ENCODE results near the gene OR2M2.

GRCh38 chr1:248174521-248174920 lies at the start of gene OR2M2:
- no peak for TF ChIP-seq IKZF1 (IDR thresholded peaks at IDR 0.05)
- TF ChIP-seq CHCHD3 (CRISPR knock-in tag; IDR thresholded peaks at IDR 0.05): no peak
- TF ChIP-seq TOPORS (CRISPR knock-in tag; IDR thresholded peaks at IDR 0.05): no peak
- no peak for TF ChIP-seq CHD2 (IDR thresholded peaks at IDR 0.05; ENCODE audit: low read depth, low read length)
- no peak for TF ChIP-seq HCFC1 (IDR thresholded peaks at IDR 0.05; ENCODE audit: low read depth, low read length)
- no peak for TF ChIP-seq MAX (IDR thresholded peaks at IDR 0.05)
- no peak for TF ChIP-seq ZNF501 (CRISPR knock-in tag; IDR thresholded peaks at IDR 0.05)
- TF ChIP-seq STAT5B (CRISPR knock-in tag; IDR thresholded peaks at IDR 0.05): no peak
- TF ChIP-seq MZF1 (CRISPR knock-in tag; IDR thresholded peaks at IDR 0.05; ENCODE audit: borderline replicate concordance): no peak
- no peak for TF ChIP-seq FOSL2 (CRISPR knock-in tag; IDR thresholded peaks at IDR 0.05)
- no peak for TF ChIP-seq EP300 (IDR thresholded peaks at IDR 0.05; ENCODE audit: low read depth in 2 of 2, low read length in 2 of 2)
- TF ChIP-seq EP300 (CRISPR knock-in tag; IDR thresholded peaks at IDR 0.05; ENCODE audit: borderline replicate concordance): no peak
- no peak for TF ChIP-seq SP4 (CRISPR knock-in tag; IDR thresholded peaks at IDR 0.05)

Measured in HepG2 (cell line).